GM04503 (cell line): ENCODE measurements around the gene OR2W3.

Experiments
- DNase-seq: peaks from one replicate; pipeline ENCODE4 v3.0.0-alpha.2; 2012; ENCODE audit warnings: low read depth

Gene OR2W3

DNA sequence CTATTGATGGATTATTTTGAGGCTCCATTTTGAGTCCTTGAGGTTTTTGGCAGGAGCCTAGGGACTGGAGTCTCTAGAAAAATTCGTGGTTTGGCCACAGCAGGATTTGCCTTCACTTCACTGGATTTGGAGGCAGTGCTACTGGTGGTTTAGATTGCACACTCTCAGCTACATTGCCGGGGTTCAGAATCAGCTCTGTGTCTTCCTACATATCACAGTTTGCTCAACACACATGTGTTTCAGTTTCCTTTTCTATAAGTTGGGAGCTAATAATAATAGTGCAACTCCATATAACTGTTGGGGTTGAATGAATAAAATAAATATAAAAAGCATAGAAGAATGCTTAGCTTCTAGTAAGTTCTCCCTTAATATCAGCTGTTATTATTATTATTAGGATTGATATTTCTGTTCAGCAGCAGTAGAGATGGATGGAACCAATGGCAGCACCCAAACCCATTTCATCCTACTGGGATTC is at the start of gene OR2W3:
OR2W3 (plus strand) TSS at position 425 of the 475 bp plus-strand sequence; CDS start at position 425, 0 bp downstream.
- no peak for DNase-seq

DNA sequence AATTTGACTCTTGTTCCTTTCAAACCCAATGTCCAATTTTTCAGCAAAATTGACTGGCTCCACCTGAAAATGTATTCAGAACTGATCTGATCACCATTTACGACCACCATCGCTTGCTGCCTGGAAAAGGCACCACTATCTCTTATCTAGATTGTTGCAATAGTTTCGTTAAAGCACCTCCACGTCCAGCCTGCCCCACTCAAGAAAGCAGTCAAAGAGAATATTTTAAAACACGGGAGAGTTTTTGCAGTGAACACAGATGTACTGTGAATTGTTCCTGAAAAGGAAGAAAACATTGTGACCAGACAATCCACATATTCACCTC is 49.7 kb upstream of the OR2W3 start:
- no peak for DNase-seq

DNA sequence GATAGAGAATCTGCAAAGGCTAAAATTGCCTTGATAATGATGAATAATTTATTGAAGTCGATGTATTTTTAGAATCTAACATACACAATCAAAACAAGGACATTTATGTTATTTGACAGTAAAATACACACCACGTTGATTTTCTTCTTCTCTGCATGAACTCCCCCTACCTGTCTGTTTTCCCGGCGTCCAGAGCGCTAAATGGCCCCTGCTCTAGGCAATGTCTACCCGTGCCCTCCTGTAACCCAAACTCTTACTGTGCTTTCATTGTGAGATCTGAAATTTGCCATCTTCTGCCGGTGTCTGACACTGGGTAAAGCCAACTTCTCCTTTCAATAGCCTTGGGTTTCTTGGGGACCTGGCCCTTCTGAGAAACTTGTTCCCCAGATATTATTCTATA is 47.0 kb upstream of the OR2W3 start:
- DNase-seq: no peak

GRCh38 chr1:247849616-247850015 is 45.8 kb upstream of the OR2W3 start:
- DNase-seq: no peak

DNA sequence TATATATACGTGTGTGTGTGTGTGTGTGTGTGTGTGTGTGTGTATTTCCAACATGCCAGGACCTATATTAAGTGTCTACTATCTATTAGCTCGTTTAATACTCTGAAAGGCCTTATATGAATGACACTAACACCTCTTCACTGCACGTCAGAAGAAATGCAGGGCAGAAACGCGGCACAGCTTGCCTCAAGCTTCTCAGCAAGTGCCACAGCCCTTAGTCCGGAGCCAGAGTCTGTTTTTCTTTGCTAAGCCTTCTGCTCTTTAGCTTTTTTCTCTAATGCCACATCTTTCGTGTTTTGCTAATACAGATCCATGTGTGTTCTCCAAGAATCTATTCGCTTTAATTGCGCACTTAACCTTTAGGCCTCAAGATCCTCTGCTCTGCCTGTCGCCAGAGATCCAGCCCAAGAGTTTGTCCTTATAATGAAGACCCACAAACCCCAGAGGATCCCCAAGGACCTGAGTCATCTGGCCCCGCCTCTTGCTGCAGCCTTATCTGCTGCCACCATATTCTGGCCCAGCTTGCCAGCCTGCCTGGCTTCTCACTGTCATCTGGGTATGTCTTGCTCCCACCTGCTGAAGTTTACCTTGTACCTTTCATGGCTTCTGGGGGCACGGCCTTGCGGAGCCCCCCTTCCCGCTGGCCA is 40.4 kb upstream of the OR2W3 start:
- no peak for DNase-seq

DNA sequence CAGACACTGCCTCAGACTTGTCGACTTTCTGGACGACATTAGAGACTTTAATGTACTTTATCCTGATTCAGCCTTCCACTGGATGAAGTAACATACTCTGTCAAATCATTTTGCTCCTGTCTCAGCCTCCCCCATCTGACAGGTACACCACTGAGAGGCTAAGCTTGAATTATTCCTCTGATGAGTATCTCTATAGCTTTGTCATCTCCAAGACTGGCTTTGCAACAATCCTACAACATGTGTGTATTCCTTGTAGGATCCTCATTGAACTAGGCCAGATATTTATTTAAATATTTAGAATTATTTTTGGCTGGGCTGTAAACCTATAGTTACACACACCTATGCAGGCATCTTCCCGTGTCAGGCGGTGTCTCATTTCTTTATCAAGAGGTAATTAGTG is 39.5 kb upstream of the OR2W3 start:
- DNase-seq: no peak

- no peak for DNase-seq
These were observed 38.1 kb upstream of the OR2W3 start, which contains the start of gene TRIM58 for GRCh38 chr1:247857069-247857984. TRIM58 (plus strand) TSS chr1:247857187; CDS start chr1:247857247, 60 bp downstream.

DNA sequence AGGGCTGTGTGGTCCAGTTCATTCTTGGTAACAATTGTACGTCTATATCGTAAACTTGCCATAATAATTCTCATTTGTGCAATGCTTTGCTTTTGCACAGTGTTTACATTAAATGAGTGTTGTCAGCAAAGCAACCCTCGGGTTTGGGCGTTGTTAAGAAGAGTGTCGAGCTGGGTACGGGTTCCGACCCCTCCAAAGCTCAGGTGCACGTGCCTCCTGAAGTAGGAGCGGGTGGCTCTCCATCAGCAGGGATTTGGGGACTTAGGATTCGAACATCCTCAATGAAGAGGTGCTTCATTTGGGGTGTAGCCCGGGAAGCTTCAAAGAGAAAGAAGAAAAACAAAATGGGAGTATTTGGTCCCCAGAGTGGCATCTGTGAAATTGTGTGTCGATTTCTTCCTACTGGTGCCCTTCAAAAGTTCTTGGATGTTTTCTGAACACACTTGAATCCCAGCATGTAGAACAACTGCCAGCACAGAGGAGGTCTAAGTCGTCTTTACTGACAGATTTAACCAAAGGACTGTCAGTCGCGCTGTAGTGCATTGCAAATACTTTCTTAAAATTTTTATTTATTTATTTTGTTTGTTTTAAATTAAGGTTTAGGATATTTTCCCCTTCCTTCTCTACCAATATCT is 37.3 kb upstream of the OR2W3 start:
- no peak for DNase-seq

DNA sequence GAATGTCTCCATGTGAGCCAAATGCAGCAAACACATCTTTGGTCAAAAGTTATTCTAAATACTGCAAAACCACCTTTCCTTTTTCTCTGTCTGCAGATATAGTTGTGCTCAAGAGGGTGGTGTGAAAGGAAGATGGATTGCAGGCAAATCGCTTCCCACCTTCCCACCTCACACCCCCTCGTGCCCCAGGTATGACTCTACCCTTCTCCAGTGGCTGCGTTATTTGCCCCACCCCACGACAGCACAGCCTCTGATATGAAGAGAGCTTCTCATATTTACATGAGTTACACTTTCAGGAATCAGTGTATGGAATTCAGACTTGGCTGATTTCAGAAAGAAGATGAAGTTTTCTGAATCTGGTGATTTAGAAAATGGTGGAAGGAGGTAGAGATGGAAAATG is 32.6 kb upstream of the OR2W3 start:
- no peak for DNase-seq

- DNase-seq: no peak
These were observed 30.7 kb upstream of the OR2W3 start for GRCh38 chr1:247864644-247865043.

DNA sequence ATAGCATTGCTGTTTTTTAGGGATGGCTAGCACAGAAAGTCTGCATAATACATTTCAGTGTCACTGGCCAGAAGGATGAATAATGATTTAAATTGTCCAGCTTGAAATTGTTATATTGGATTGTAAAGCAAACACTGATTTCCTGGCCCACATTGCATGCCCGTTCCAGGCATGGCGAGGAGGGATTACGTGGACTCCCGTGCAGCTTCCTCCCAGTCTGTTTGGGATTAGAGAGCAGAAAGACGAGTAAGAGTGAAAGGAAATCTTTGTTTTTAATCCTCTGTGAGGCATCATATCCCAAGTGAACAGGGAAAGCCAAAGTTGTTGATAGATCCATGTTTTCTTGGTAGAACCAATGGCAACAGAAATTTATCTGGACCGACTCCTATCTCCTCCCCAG is 30.0 kb upstream of the OR2W3 start:
- DNase-seq: no peak

DNA sequence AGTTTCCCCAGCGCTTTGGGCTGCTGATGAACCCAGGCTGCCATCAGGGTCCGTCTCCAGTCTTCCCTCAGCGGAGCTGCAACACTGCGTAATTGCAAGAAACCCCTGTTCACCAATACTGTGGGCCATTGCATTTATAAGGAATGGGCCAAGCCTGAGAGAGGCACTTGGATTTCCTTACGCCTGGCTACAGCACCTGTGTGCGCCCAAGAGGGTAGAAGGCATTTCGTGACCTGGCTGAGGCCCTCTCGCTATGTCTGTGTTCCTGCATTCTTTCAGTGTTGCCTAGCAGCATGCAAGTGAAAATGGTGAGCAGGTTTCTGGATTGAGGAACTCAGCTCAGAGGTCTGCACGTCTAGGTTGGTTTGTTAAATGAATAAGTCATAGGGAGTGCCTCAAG is 12.0 kb upstream of the OR2W3 start:
- DNase-seq: no peak

- no peak for DNase-seq
These were observed 10.5 kb upstream of the OR2W3 start for GRCh38 chr1:247884797-247885413.

- no peak for DNase-seq
These were observed 589 bp downstream of the OR2W3 start for GRCh38 chr1:247895976-247896375.

- DNase-seq: no peak
These were observed 8.7 kb downstream of the OR2W3 start for GRCh38 chr1:247904122-247904521.

GRCh38 chr1:247905181-247905580 is 9.8 kb downstream of the OR2W3 start:
- no peak for DNase-seq

- DNase-seq: no peak
These were observed 10.6 kb downstream of the OR2W3 start for GRCh38 chr1:247905910-247906503.

DNA sequence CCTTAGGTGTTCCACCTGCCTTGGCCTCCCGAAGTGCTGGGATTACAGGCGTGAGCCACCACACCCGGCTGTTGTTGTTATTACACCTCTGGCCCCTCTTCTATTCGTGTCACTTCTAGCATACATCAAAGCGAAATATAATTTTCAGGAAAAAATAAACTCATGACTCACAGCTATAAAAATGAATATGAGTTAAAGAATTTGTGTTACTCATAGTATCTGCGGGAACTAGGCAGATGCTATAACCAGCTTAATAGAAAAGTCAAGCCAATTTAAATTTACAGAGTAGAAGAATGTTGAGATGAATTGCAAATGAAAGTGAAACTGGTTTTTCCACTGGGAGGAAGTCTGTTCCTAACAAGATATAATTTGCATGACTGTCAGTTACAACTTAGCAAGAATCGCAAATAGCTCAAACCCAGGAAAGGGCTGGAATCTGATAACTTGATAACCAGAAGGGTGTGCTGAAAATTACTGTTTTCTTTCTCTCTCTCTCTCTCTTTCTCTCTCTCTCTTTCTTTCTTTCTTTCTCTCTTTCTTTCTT is 11.2 kb downstream of the OR2W3 start:
- no peak for DNase-seq

DNA sequence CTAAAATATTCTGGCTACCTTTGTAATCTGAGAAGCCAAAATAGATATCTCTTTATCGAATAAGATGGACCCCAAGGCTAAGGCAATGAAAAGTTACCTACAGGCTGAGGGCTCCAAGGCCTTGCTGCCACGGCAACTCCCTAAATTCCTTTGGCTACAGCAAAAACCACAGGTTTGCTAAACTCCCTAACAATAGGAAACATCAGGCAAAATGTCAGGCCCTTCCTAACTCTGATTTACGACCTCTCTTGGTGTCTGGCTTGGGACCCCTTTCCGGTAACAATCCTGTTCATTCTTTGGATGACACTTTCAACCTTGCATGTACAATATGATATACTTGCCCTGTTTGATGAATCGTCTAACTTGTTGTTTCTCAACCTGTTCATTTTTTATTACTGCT is 13.4 kb downstream of the OR2W3 start:
- DNase-seq: no peak

DNA sequence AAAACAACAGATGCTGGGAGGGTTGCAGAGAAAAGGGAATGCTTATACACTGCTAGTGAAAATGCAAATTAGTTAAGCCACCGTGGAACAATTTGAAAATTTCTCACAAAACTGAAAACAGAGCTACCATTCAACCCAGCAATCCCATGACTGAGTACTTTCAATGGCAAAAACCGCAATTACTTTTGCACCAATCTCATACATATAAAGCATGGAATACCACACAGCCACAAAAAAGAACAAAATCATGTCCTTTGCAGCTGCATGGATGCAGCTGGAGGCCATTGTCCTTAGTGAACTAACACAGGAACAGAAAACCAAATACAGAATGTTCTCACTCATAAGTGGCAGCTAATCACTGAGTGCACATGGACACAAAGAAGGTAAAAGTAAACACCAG is 18.4 kb downstream of the OR2W3 start:
- no peak for DNase-seq

- no peak for DNase-seq
These were observed 19.7 kb downstream of the OR2W3 start for GRCh38 chr1:247914941-247915662.
